Stimulated activated CD8-positive, alpha-beta memory T cell treated with anti-CD3 and anti-CD28 coated beads, Interleukin-4, amount 100 ng/mL, for 48 hours (primary cell): ENCODE data around the gene ZSCAN30.

Experiments
- DNase-seq: peaks from one replicate; pipeline ENCODE4 v3.0.0-alpha.2; 2020

ZSCAN30 gene

DNA sequence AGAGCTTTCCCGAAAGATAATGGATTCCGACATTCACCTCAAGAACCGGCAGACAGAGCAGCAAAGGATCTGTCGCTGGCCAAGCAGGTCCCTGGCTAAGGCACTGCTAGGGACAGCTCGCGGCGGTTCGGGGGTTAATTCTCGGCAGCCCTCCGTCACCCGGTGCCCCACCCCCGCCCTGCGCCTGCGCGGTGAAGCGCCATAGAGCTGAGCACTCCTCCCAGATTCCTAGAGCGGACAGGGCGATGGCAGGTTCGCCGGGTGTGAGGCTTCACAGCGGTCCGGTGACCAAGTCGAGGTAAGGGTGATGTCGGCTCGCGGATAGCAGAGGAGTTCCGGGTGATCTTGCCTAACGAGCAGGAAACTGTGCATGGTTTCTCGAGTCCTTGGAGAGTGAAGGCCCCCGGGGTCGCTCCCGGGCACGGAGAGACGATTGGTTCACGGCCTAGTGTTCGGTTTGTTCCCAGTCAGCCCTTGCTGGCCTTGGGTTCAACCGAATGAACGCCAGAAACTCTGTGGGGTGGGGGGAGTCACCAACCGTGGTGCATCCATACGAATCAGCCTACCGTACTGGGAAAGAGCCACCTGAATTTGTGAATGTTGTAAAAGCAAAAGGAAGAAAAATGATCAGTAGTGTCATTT is at the start of gene ZSCAN30:
TSS of gene ZSCAN30 (minus strand) at position 136 of the 642 bp plus-strand sequence. CDS start 25,877 bp downstream, outside the sequence.
- peak; percentile 97 for DNase-seq

- DNase-seq, result no peak
Observed at GRCh38 chr18:35337286-35337685, 47.3 kb upstream of the ZSCAN30 start.

DNA sequence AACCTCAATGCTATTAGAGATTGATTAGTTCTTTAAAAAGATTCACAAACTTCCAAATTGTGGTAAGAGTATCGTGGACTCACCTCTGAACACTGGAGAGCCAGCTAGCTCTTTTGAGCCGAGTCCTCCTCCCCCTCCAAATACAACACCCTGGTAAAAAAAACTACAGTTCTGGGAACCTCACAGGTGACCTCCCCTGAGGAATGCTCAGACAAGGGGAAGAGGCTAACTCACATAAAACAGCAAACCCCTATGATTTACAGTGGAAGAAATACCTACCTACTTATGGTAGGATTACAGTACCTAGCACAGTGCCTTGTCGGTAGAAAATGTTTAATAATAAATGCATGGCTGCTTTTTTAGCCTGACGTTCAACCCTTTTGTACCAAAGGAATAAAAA is 45.8 kb upstream of the ZSCAN30 start:
- no peak for DNase-seq

- no peak for DNase-seq
Observed at GRCh38 chr18:35334821-35335220, 44.8 kb upstream of the ZSCAN30 start.

- no peak for DNase-seq
Observed at GRCh38 chr18:35334212-35334611, 44.2 kb upstream of the ZSCAN30 start.

DNA sequence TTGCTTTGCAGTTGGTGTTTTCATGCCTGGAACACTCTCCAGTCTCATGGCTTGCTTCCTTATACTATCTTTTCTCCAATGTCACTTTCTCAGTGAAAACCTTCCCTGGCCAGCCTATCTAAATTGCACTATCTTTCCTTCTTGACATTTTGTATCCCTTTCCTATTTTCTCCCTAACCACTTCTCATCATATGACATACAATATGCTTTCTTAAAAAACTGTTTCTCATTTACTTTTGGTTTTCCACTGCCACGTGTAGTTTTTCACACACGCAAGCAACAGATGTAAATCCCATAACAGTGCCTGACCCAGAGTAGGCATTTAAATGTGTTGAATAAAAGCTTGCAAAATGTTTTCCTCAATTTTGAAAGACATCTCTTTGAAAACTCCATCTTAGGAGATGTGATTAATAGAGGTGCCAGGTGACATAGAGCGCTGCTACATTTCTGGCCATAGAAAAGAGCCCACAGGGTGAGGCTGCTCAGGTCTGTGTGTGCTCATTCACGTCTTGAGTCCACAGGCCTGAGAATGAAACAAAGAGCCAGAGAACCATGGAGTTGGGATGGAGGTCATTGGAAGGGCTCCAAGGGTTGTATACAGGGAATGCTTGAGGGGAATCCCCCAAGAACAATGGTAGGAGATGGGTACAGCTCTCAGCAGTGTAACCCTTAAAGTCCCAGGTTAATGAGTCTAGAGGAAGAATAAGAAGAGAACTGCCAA is 41.5 kb upstream of the ZSCAN30 start:
- DNase-seq, result no peak

GRCh38 chr18:35328868-35329267 is 38.8 kb upstream of the ZSCAN30 start:
- DNase-seq, result no peak

- DNase-seq, result no peak
Observed at GRCh38 chr18:35326695-35327387, 36.8 kb upstream of the ZSCAN30 start.

DNA sequence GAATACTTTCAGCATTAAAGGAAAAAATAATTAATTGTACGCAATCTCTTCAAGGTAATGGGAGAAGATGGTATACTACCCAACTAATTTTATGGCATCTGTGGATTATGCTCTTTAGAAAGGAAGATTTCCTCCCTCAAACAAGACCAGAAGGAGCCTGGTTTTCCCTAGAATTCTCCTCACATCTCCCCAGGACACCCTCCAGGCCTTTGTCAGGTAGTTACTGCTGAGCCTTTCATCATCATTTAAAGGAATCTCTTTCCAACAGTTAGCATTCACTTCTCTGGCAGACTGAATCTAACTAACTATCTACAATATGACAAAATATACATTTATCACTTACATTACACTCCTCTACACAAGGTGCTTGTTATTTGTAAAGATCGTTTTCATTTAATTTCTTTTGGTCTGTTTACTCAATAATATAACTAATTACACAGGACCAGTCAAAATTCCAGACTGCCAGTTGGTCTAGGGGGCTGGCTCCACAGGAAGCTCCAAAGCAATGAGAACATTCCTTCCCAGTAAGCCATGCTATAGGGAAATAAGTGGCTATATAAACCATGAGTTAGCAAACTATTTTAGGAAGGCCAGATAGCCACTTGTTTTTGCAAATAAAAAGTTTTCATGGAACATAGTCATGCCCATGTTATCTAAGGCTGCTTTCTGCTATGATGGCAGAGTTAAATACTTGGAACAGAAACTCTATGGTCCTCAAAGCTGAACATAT is 35.1 kb upstream of the ZSCAN30 start:
- no peak for DNase-seq

- no peak for DNase-seq
Observed at GRCh38 chr18:35322486-35323458, 32.7 kb upstream of the ZSCAN30 start.

- DNase-seq, result no peak
Observed at GRCh38 chr18:35311496-35311895, 21.5 kb upstream of the ZSCAN30 start.

DNA sequence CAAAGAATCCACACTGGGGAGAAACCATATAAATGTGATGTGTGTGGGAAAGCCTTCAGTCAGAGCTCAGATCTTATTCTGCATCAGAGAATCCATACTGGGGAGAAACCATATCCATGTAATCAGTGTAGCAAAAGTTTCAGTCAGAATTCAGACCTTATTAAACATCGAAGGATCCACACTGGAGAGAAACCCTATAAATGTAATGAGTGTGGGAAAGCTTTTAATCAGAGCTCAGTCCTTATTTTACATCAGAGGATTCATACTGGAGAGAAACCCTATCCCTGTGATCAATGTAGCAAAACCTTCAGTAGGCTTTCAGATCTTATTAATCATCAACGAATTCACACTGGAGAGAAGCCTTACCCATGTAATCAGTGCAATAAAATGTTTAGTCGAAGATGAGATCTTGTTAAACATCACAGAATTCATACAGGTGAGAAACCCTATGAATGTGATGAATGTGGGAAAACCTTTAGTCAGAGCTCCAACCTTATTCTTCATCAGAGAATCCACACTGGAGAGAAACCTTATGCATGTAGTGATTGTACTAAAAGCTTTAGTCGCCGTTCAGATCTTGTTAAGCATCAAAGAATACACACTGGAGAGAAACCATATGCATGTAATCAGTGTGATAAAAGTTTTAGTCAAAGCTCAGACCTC is 16.7 kb upstream of the ZSCAN30 start:
- DNase-seq, result no peak

- no peak for DNase-seq
Observed at GRCh38 chr18:35303610-35304009, 13.6 kb upstream of the ZSCAN30 start.

DNA sequence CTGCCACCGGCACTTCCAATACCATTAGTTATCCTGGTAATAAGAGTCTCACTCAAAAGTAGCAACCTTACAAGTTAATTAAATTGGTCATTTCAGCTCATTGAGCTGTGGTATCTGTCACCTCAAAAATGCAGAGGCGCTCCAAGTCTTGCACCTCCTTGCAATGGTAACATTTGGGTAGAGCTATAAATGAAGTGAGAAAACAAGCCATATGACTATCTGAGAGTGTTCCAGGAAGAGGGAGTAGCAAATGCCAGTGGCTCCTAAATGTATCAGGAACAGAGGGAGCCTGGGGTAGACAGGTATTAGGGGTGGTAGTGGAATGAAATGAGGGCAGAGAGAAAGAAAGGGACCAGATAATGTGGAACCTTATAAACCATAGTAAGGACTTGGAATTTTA is 6.0 kb upstream of the ZSCAN30 start:
- no peak for DNase-seq

GRCh38 chr18:35291166-35291565 is 1.1 kb upstream of the ZSCAN30 start:
- DNase-seq, result no peak

DNA sequence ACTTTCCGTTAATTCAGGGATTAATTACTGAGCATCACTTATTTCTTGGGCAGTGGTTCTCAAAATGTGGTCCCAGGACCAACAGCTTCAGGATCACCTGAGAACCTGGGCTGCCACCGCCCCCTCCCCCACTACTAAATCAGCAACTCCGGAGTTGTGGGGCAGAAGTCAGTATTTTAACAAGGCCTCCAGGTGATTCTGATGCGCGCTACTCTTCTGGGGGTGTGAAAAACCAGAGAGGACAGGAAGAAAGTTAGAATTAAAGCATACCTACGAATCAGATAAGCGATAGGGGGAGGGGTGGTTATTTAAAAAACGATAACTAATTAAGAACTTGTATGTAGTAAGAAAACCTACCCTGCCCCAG is 319 bp downstream of the ZSCAN30 start:
- peak; percentile 51 for DNase-seq

- no peak for DNase-seq
Observed at GRCh38 chr18:35289293-35289692, 736 bp downstream of the ZSCAN30 start.

DNA sequence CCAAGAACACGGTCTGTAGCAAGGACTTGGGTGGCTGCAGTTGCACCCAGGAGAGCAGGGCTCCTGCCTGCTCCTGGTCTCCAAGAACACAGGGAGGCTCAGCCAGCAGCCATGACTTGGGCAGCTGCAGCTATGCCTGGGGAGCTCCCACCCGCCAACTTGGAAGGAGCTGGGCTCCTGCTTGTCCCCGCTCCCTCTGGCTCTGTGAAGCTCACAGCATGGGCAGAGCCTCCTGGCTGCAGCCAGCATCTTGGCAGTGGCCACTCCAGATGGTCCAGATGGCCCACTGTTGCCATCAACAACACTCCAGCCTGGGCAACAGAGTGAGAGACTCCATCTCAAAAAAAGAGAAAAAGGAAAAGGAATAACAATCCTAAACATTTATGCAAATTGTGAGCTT is 5.2 kb downstream of the ZSCAN30 start:
- no peak for DNase-seq

- no peak for DNase-seq
Observed at GRCh38 chr18:35283923-35284794, 5.9 kb downstream of the ZSCAN30 start.

DNA sequence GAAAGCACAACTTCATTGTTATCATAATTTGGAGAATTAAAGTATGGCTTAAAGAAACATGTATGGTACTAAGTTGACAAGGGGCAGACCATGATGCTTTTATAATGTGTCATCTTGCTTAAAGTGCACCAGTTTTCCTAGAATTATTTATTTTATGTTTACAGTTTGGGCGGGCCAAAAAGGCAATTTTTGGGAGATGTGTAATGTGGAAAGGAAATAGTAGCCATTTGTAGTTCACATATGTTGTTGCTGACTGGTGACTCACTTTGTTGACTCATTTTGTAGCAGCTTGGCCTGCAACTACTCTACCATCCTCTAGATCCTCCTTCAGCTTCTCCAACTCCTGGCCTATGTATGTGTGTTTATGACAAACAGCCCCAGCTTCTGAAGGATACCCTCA is 7.7 kb downstream of the ZSCAN30 start:
- no peak for DNase-seq

DNA sequence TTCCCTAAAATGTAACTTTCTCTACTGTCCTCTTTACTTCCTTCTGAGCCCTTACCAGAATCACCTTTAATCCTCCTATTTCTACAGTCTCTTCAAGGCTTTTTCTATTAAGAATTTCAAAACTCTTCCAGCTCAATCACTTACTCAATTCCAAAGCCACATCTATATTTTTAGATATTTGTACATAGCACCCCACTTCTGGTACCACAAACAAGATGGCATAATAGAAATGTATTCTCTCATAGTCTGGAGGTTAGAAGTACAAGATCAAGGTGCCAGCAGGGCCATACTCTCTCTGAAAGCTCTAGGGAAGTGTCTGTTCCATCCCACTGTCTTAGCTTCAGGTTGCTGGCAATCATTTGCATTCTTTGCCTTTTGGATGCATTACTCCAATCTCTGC is 11.1 kb downstream of the ZSCAN30 start:
- DNase-seq, result no peak
